CD4-positive, CD25-positive, alpha-beta regulatory T cell (primary cell): ENCODE measurements around the gene CENPC. TPM values are rescaled to one million over a fixed set of nuclear protein-coding genes. Genes with fewer than 3 reads are reported as not detected.

Source experiments
- ATAC-seq, 2 donors: fragments of 150-1000 bp; cut with Tn5 transposase; one replicate each; pipeline ENCODE4 v1.10.0; 2021; ENCODE audit warnings: low read depth in 2 of 2, moderate number of reproducible peaks in 2 of 2, moderate library complexity in 1 of 2
- DNase-seq, 3 donors: peaks; one replicate each; pipeline versions ENCODE4 v3.0.0 to v3.0.0-alpha.2; 2012 to 2022; ENCODE audit warnings: mixed read lengths in 1 of 3
- H3K27ac ChIP-seq: one replicate; pipeline ENCODE4 v1.7.0; 2013; ENCODE audit warnings: mild to moderate bottlenecking, low read length; ENCODE audit not compliant: insufficient read depth, poor library complexity, severe bottlenecking
- H3K27me3 ChIP-seq: one replicate; pipeline ENCODE4 v1.7.0; 2013; ENCODE audit warnings: low read length; ENCODE audit not compliant: control insufficient read depth, insufficient read depth
- H3K36me3 ChIP-seq: one replicate; pipeline ENCODE4 v1.7.0; 2013; ENCODE audit warnings: mild to moderate bottlenecking, low read length, moderate library complexity; ENCODE audit not compliant: control insufficient read depth, insufficient read depth
- H3K4me1 ChIP-seq: 2 replicates; pipeline ENCODE4 v1.7.0; 2013; ENCODE audit warnings: mild to moderate bottlenecking, low read length; ENCODE audit not compliant: insufficient read depth, control insufficient read depth, poor library complexity, severe bottlenecking
- H3K4me3 ChIP-seq: one replicate; pipeline ENCODE4 v1.7.0; 2013; ENCODE audit warnings: low read depth, mild to moderate bottlenecking, low read length, moderate library complexity
- H3K9me3 ChIP-seq, 2 experiments: 1 replicate in 1 of 2; 2 replicates in 1 of 2; pipeline ENCODE4 v1.7.0; 2013; ENCODE audit warnings: low read length in 2 of 2, mild to moderate bottlenecking in 1 of 2, moderate library complexity in 1 of 2; ENCODE audit not compliant: control insufficient read depth in 2 of 2
- H3K27ac Mint-ChIP-seq, 3 donors: one replicate each; pipeline ENCODE4 v1.8.0; 2020 to 2022; ENCODE audit warnings: mild to moderate bottlenecking in 3 of 3, mixed read lengths in 3 of 3, moderate library complexity in 2 of 3
- H3K27me3 Mint-ChIP-seq: one replicate; pipeline ENCODE4 v1.8.0; 2022; ENCODE audit warnings: mild to moderate bottlenecking, mixed read lengths
- H3K36me3 Mint-ChIP-seq: one replicate; pipeline ENCODE4 v1.8.0; 2020; ENCODE audit warnings: mixed read lengths
- H3K4me1 Mint-ChIP-seq, 4 donors: one replicate each; pipeline ENCODE4 v1.8.0; 2020 to 2022; ENCODE audit warnings: mixed read lengths in 4 of 4, mild to moderate bottlenecking in 1 of 4
- H3K4me3 Mint-ChIP-seq, 4 donors: one replicate each; pipeline ENCODE4 v1.8.0; 2020 to 2022; ENCODE audit warnings: mild to moderate bottlenecking in 4 of 4, mixed read lengths in 4 of 4, moderate library complexity in 3 of 4
- H3K9me3 Mint-ChIP-seq, 7 donors: one replicate each; pipeline ENCODE4 v1.8.0; 2020 to 2022; ENCODE audit warnings: mixed read lengths in 7 of 7, mild to moderate bottlenecking in 3 of 7, moderate library complexity in 2 of 7
- polyA plus RNA-seq, 4 donors: library from polyadenylated mRNA; unstranded; fragments of 300-500 nt; fragmentation: Illumina TruSeq; gene quantifications; one replicate each; pipeline ENCODE4 v1.2.3, GENCODE V29; 2021
- total RNA-seq: library from RNA; stranded (reverse); gene quantifications from one replicate; pipeline ENCODE4 v1.2.3, GENCODE V29; 2022

The CENPC gene, protein sequence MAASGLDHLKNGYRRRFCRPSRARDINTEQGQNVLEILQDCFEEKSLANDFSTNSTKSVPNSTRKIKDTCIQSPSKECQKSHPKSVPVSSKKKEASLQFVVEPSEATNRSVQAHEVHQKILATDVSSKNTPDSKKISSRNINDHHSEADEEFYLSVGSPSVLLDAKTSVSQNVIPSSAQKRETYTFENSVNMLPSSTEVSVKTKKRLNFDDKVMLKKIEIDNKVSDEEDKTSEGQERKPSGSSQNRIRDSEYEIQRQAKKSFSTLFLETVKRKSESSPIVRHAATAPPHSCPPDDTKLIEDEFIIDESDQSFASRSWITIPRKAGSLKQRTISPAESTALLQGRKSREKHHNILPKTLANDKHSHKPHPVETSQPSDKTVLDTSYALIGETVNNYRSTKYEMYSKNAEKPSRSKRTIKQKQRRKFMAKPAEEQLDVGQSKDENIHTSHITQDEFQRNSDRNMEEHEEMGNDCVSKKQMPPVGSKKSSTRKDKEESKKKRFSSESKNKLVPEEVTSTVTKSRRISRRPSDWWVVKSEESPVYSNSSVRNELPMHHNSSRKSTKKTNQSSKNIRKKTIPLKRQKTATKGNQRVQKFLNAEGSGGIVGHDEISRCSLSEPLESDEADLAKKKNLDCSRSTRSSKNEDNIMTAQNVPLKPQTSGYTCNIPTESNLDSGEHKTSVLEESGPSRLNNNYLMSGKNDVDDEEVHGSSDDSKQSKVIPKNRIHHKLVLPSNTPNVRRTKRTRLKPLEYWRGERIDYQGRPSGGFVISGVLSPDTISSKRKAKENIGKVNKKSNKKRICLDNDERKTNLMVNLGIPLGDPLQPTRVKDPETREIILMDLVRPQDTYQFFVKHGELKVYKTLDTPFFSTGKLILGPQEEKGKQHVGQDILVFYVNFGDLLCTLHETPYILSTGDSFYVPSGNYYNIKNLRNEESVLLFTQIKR
- total RNA-seq (90.8 TPM), polyA plus RNA-seq (10 to 100 TPM; 17.0 to 19.0 (median 18.4) TPM)

DNA sequence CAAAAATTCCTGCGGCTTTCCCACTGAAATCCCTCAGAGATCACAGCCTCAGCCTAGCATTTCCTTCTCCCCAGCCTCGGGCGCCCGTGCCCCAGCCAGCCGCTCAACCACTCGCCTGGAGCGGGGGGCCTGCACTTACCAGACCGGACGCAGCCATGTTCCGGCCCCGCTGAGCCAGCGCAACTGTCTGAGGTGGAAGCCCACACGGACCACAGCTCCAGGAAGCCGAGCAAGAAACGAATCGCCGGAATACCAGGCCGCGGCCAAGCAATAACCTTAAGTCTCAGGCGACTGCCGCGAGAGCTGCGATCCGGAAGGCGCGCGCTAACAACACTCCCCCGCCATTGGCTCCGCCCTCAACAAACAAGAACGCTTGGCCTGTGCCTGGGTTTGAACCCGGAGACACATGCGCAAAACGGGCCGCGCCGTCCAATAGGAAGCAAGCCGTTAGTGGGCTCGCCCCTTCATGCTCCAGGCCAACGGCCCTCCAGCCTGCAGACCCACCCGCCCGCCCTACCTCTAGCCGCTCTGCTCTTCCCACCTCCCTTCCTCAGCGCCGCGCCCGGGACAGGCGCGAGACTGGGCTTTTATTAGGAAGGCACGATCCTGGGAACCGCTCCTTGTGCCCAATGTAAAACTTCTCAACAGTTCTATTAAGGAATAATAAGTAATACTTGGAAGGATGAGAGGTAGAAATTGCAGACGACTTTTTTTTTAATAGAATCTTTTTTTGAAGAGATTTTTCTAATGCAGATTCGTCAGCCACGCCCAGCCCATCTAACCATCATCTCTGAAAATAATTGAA lies at the start of gene CENPC:
Gene CENPC, minus strand, starts transcription at position 305 of the 805 bp plus-strand sequence. Its CDS starts 148 bp downstream, at position 157.
- Histone ChIP-seq H3K36me3 (peaks cover 17% of the 10 kb centered on the region), H3K27me3 (no peaks in the 10 kb centered on the region), H3K27ac (peak within 1 kb of the TSS; percentile 99), H3K4me3 (peak within 1 kb of the TSS; percentile 98), H3K4me1 (peaks cover 26% of the 10 kb centered on the region), H3K9me3 (no peaks in the 10 kb centered on the region)
- Mint-ChIP-seq H3K36me3 (peaks cover 9% of the 10 kb centered on the region), H3K27ac (peak within 1 kb of the TSS; percentile 99 to 100 (median 99)), H3K4me3 (peak within 1 kb of the TSS; percentile 94 to 99 (median 99)), H3K9me3 (no peaks in the 10 kb centered on the region), H3K4me1 (peaks cover 20 to 43% (median 33%) of the 10 kb centered on the region in 4 donors), H3K27me3 (peaks cover 5% of the 10 kb centered on the region)
- DNase-seq, result peak; percentile 82 to 98 (median 88)
- ATAC-seq, result peak; percentile 93

DNA sequence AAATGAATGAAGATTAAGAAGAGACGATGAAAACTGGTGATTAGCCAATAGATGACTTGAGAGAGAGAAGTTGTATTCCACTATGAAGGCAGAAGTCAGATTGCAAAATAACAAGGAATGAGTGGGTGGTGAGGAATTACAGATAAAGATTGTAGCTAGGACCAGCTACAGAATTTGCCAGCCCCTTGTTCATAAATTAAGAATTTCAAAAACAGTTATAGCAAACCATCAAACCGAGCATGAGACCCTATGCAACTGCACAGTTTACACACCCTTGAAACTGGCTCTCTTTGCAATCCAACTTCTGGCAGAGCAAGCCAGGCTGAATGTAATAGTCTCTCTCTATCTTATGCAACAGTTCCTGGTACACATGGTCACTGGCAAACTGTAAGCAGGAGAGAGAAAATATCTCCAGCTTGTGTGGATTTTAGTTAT lies 48.5 kb upstream of the CENPC start:
- Mint-ChIP-seq H3K27ac (no peak overlapping the region), H3K36me3 (no peaks in the 10 kb centered on the region), H3K4me1 (no peaks in the 10 kb centered on the region), H3K9me3 (peaks cover 0 to 6% (median 0%) of the 10 kb centered on the region in 7 donors), H3K27me3 (peaks cover 41% of the 10 kb centered on the region), H3K4me3 (no peak overlapping the region)
- Histone ChIP-seq H3K27me3 (peaks cover 11% of the 10 kb centered on the region), H3K4me3 (no peak overlapping the region), H3K36me3 (no peaks in the 10 kb centered on the region), H3K27ac (no peak overlapping the region), H3K4me1 (no peaks in the 10 kb centered on the region), H3K9me3 (no peaks in the 10 kb centered on the region)
- DNase-seq, result no peak
- ATAC-seq, result no peak

DNA sequence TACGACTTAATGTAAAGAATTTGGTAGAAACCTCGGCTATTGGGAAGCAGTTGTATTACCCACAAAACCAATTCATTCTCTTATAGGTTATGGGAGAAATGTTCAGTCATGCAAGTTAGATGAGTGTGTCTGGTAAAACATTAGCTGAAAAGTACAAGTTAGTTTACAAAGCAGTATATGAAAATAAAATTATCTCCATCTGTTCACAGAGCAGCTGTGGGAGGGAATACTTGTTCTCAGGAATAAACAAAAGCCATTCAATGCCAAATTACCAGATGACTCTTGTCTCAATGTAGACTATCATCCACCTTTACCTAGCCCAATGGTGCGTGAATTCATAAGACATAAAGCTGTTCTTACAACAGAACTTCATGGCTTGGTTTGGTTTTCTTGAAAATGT lies 41.9 kb upstream of the CENPC start:
- H3K27ac ChIP-seq, result no peak overlapping the region
- no peaks in the 10 kb centered on the region for H3K9me3 Mint-ChIP-seq
- H3K27ac Mint-ChIP-seq, result no peak overlapping the region
- peaks cover 7% of the 10 kb centered on the region for H3K4me1 ChIP-seq
- peaks cover 12% of the 10 kb centered on the region for H3K27me3 Mint-ChIP-seq
- H3K4me3 Mint-ChIP-seq, result no peak overlapping the region
- H3K4me1 Mint-ChIP-seq, result peaks cover 0 to 6% (median 5%) of the 10 kb centered on the region in 4 donors
- H3K27me3 ChIP-seq, result peaks cover 4% of the 10 kb centered on the region
- H3K36me3 Mint-ChIP-seq, result no peaks in the 10 kb centered on the region
- no peaks in the 10 kb centered on the region for H3K36me3 ChIP-seq
- DNase-seq (no peak), ATAC-seq (no peak)
- H3K9me3 ChIP-seq, result no peaks in the 10 kb centered on the region
- no peak overlapping the region for H3K4me3 ChIP-seq

DNA sequence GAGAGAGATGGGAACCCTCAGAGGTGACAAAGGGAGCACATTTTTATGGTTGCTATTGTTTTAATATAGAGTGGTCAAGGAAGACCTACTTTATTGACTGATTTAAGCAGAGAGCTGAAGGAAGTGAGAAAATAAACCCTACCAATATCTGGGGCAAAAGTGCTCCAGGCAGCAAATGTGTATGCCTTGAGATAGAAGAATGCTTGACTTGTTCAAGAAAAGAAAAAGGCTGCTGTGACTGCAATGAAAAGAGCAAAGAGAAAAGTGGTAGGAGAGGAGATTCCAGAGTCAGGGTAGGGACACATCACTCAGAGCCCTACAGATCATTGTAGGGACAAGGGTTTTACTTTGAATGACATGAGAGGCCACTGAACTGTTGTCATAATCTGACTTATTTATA lies 39.2 kb upstream of the CENPC start:
- Mint-ChIP-seq H3K27ac (no peak overlapping the region), H3K4me1 (peaks cover 13 to 24% (median 19%) of the 10 kb centered on the region in 4 donors), H3K9me3 (no peaks in the 10 kb centered on the region), H3K27me3 (peaks cover 5% of the 10 kb centered on the region), H3K4me3 (no peak overlapping the region), H3K36me3 (no peaks in the 10 kb centered on the region)
- Histone ChIP-seq H3K27me3 (no peaks in the 10 kb centered on the region), H3K9me3 (no peaks in the 10 kb centered on the region), H3K4me1 (peaks cover 20% of the 10 kb centered on the region), H3K4me3 (no peak overlapping the region), H3K36me3 (no peaks in the 10 kb centered on the region), H3K27ac (no peak overlapping the region)
- ATAC-seq, result no peak
- DNase-seq, result no peak

DNA sequence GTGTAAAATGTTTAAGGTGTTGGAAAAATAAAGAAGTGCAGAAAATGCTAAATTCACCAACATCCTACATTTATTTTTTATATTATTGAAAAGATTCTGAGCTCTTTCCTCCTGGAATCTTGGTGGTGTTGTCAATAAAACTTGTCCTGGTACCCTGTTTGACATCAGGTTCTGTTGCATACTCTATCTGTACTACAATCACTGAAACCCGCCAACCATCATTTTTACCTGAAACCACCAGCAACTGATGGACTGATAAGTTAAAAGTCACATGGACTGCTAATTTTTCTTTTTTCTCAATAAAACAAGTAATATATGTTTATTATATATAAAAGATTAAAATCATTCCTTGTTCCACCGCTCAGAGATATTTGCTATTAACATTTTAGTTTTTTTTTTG lies 36.6 kb upstream of the CENPC start:
- Mint-ChIP-seq H3K9me3 (peaks cover 0 to 2% (median 0%) of the 10 kb centered on the region in 7 donors), H3K27me3 (no peaks in the 10 kb centered on the region), H3K4me1 (peaks cover 15 to 32% (median 20%) of the 10 kb centered on the region in 4 donors), H3K36me3 (no peaks in the 10 kb centered on the region), H3K27ac (peak overlapping the region in 2 of 3 donors; percentile 44 to 45), H3K4me3 (peak overlapping the region in 2 of 4 donors; percentile 6 to 40)
- peak overlapping the region; percentile 5 for H3K4me3 ChIP-seq
- ATAC-seq (no peak), DNase-seq (no peak)
- no peaks in the 10 kb centered on the region for H3K9me3 ChIP-seq
- peaks cover 20% of the 10 kb centered on the region for H3K4me1 ChIP-seq
- H3K27me3 ChIP-seq, result no peaks in the 10 kb centered on the region
- H3K27ac ChIP-seq, result no peak overlapping the region
- H3K36me3 ChIP-seq, result no peaks in the 10 kb centered on the region

DNA sequence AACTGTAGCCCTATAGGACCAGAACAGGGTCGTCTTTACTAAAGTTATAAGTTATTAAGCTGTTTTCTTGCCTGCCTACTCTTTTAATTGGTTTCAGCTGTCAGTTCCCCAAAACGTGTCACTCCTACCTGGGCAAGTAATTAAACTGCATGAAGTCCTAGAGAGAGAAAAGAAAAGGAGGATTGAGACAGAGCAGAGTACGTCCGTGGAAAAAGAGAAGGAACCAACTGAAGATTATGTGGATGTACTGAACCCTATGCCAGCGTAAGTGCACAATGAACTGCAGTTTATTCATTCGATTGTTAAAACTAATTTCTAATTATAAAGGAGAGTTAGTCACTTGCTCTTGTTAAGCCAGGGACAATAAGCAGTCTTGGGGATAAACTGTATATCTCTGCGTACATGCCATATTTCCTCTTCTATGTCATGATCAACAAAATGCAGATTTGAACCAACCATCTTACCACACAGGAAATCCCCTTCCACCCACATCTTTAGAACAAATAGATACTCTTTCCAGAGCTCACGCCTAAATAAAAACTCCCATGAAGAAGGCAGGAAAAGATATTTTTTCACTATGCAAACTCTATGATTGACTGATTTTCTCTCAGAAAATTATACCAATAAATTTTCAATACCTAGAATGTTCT lies 36.0 kb upstream of the CENPC start:
- H3K9me3 Mint-ChIP-seq, result peaks cover 0 to 2% (median 0%) of the 10 kb centered on the region in 7 donors
- H3K9me3 ChIP-seq, result no peaks in the 10 kb centered on the region
- H3K27ac Mint-ChIP-seq, result peak overlapping the region; percentile 12 to 44 (median 28)
- H3K27me3 Mint-ChIP-seq, result no peaks in the 10 kb centered on the region
- no peaks in the 10 kb centered on the region for H3K36me3 ChIP-seq
- DNase-seq (peak in 2 of 3 donors; percentile 37 to 61), ATAC-seq (peak; percentile 57 to 64)
- peak overlapping the region; percentile 5 for H3K4me3 ChIP-seq
- peak overlapping the region in 3 of 4 donors; percentile 6 to 64 (median 40) for H3K4me3 Mint-ChIP-seq
- no peaks in the 10 kb centered on the region for H3K36me3 Mint-ChIP-seq
- no peak overlapping the region for H3K27ac ChIP-seq
- peaks cover 15 to 36% (median 23%) of the 10 kb centered on the region in 4 donors for H3K4me1 Mint-ChIP-seq
- H3K4me1 ChIP-seq, result peaks cover 21% of the 10 kb centered on the region
- H3K27me3 ChIP-seq, result no peaks in the 10 kb centered on the region
